NCI-H446 treated with DMSO at 0.1 percent for 48 hours (cell line): Measurements from ENCODE around the gene CCDC197.

Experiments
- DNase-seq: peaks from one replicate; lab custom pipeline; 2025; lab: John Stamatoyannopoulos, UW

Gene CCDC197

GRCh38 chr14:93997082-93997481 is at the start of gene CCDC197:
CCDC197 (plus strand) TSS chr14:93997301; CDS start chr14:93998132, 831 bp downstream.
- DNase-seq = no peak

- no peak for DNase-seq
These were observed 47.5 kb upstream of the CCDC197 start for GRCh38 chr14:93949511-93950075.

GRCh38 chr14:93950948-93951634 is 46.0 kb upstream of the CCDC197 start:
- no peak for DNase-seq

- no peak for DNase-seq
These were observed 45.2 kb upstream of the CCDC197 start for GRCh38 chr14:93951635-93952540.

- no peak for DNase-seq
These were observed 44.3 kb upstream of the CCDC197 start for GRCh38 chr14:93952829-93953228.

GRCh38 chr14:93953263-93953662 is 43.8 kb upstream of the CCDC197 start:
- DNase-seq = no peak

GRCh38 chr14:93953739-93954515 is 43.2 kb upstream of the CCDC197 start:
- DNase-seq = no peak

- no peak for DNase-seq
These were observed 42.6 kb upstream of the CCDC197 start for GRCh38 chr14:93954516-93954830.

- no peak for DNase-seq
These were observed 41.9 kb upstream of the CCDC197 start for GRCh38 chr14:93954900-93955849.

GRCh38 chr14:93955850-93956481 is 41.1 kb upstream of the CCDC197 start:
- DNase-seq = no peak

- DNase-seq = no peak
These were observed 40.4 kb upstream of the CCDC197 start for GRCh38 chr14:93956514-93957332.

- no peak for DNase-seq
These were observed 39.8 kb upstream of the CCDC197 start for GRCh38 chr14:93957333-93957710.

- DNase-seq = no peak
These were observed 39.1 kb upstream of the CCDC197 start for GRCh38 chr14:93957751-93958566.

- no peak for DNase-seq
These were observed 38.4 kb upstream of the CCDC197 start for GRCh38 chr14:93958567-93959238.

GRCh38 chr14:93959239-93960107 is 37.6 kb upstream of the CCDC197 start:
- DNase-seq = no peak

- DNase-seq = no peak
These were observed 37.0 kb upstream of the CCDC197 start for GRCh38 chr14:93960108-93960475.

- no peak for DNase-seq
These were observed 36.2 kb upstream of the CCDC197 start for GRCh38 chr14:93960774-93961438.
